Esophagus muscularis mucosa (tissue), 4 donors: ENCODE measurements around the gene ANKS3. TPM values are rescaled to one million over a fixed set of nuclear protein-coding genes. Genes with fewer than 3 reads are reported as not detected.
A peak's percentile ranks its signal among the peaks of the same experiment; 100 is the strongest.

Experiments used
- DNase-seq: peaks from one replicate; pipeline ENCODE4 v3.0.0-alpha.2; 2017; ENCODE audit errors: extremely low spot score
- H3K27ac ChIP-seq, 4 donors: fragments of 200-600 bp; sonication (generic); replicated peaks in 1 of 4; 1 replicate in 3 of 4; 2 replicates in 1 of 4; pipeline ENCODE4 v1.5.1; 2016 to 2019; ENCODE audit warnings: mild to moderate bottlenecking in 1 of 4
- H3K27me3 ChIP-seq, 4 donors: fragments of 200-600 bp; sonication (generic); one replicate each; pipeline versions ENCODE4 v1.5.1 to v1.6.0; 2016 to 2019
- H3K36me3 ChIP-seq, 4 donors: fragments of 200-600 bp; sonication (generic); one replicate each; pipeline ENCODE4 v1.5.1; 2016 to 2019
- H3K4me1 ChIP-seq, 4 donors: fragments of 200-600 bp; sonication (generic); one replicate each; pipeline ENCODE4 v1.5.1; 2016 to 2019
- H3K4me3 ChIP-seq, 4 donors: fragments of 200-600 bp; sonication (generic); 1 replicate in 2 of 4; 2 replicates in 2 of 4; pipeline ENCODE4 v1.5.1; 2016 to 2019; ENCODE audit warnings: mild to moderate bottlenecking in 4 of 4, moderate library complexity in 1 of 4
- H3K9me3 ChIP-seq, 4 donors: fragments of 200-600 bp; sonication (generic); 1 replicate in 3 of 4; 2 replicates in 1 of 4; pipeline ENCODE4 v1.5.1; 2016 to 2019
- CTCF ChIP-seq, 3 experiments: fragments of 200-600 bp in 2 of 3; fragments of 450-650 bp in 1 of 3; sonication (generic) in 2 of 3; IDR thresholded peaks; one replicate each; pipeline ENCODE4 v1.5.1; 2017 to 2019; ENCODE audit warnings: antibody characterized with exemption in 3 of 3, mild to moderate bottlenecking in 2 of 3, moderate library complexity in 1 of 3
- EP300 ChIP-seq: sonication (generic); formaldehyde crosslinking; IDR thresholded peaks from one replicate; pipeline ENCODE4 v1.6.1; 2017; ENCODE audit warnings: antibody characterized with exemption
- POLR2A ChIP-seq: fragments of 450-650 bp; IDR thresholded peaks from one replicate; pipeline ENCODE4 v1.6.1; 2017; ENCODE audit warnings: antibody characterized with exemption, moderate library complexity, mild to moderate bottlenecking, low read depth
- POLR2AphosphoS5 ChIP-seq, 2 donors: sonication (generic); formaldehyde crosslinking; IDR thresholded peaks; one replicate each; pipeline ENCODE4 v1.6.1; 2017; ENCODE audit warnings: antibody characterized with exemption in 2 of 2
- WGBS: methylation state at CpG from one replicate; pipeline ENCODE4 v1.1.5; 2018; 5-methylcytosine and 5-hydroxymethylcytosine counted together
- intact Hi-C: fragments of 100-400 bp; cut with DNase I; formaldehyde crosslinking; loops from one replicate; pipeline ENCODE4 v1.15.1; 2023
- total RNA-seq, 4 donors: library from RNA; depleted of rRNA; stranded (reverse); fragments of >200 nt; gene quantifications; one replicate each; pipeline versions ENCODE4 v1.1.0 to v1.2.1, GENCODE V29; 2016

The ANKS3 gene
- total RNA-seq, 4 donors from 2014 or later: 17.0 to 29.0 (median 24.7) TPM

GRCh38 chr16:4659363-4660353, 74.4 kb downstream of the ANKS3 start:
- peaks cover 13 to 83% (median 56%) of the 10 kb centered on the region in 4 donors for H3K36me3 ChIP-seq
- H3K27me3 ChIP-seq: no peaks in the 10 kb centered on the region
- H3K27ac ChIP-seq: peak overlapping the region in 2 of 4 donors; percentile 10 to 44
- intact Hi-C loops: no loop called here
- TF ChIP-seq POLR2AphosphoS5 (IDR thresholded peaks at IDR 0.05) (no peak), EP300 (no peak), POLR2A (no peak), CTCF (IDR thresholded peaks at IDR 0.05) (no peak)
- no peak for DNase-seq
- H3K4me3 ChIP-seq: no peak overlapping the region
- WGBS: 91% methylated on average over 24 of the region's 29 CpGs
- no peaks in the 10 kb centered on the region for H3K9me3 ChIP-seq
- peaks cover 15 to 35% (median 29%) of the 10 kb centered on the region in 4 donors for H3K4me1 ChIP-seq

- Histone ChIP-seq H3K36me3 (peaks cover 25 to 94% (median 77%) of the 10 kb centered on the region in 4 donors), H3K4me1 (peaks cover 7 to 25% (median 19%) of the 10 kb centered on the region in 4 donors), H3K27ac (no peak overlapping the region), H3K9me3 (no peaks in the 10 kb centered on the region), H3K4me3 (no peak overlapping the region), H3K27me3 (no peaks in the 10 kb centered on the region)
- intact Hi-C loops: no loop called here
- no peak for TF ChIP-seq CTCF (IDR thresholded peaks at IDR 0.05)
- TF ChIP-seq POLR2A: no peak
- TF ChIP-seq POLR2AphosphoS5 (IDR thresholded peaks at IDR 0.05): no peak
- TF ChIP-seq EP300: no peak
- 90% methylated on average over 18 of the region's 25 CpGs for WGBS
- DNase-seq: no peak
Observed at GRCh38 chr16:4656695-4657686, 77.1 kb downstream of the ANKS3 start.

- Histone ChIP-seq H3K27ac (no peak overlapping the region), H3K4me3 (no peak overlapping the region), H3K36me3 (peaks cover 33 to 95% (median 85%) of the 10 kb centered on the region in 4 donors), H3K27me3 (no peaks in the 10 kb centered on the region), H3K4me1 (peaks cover 7 to 21% (median 16%) of the 10 kb centered on the region in 4 donors), H3K9me3 (no peaks in the 10 kb centered on the region)
- intact Hi-C loops: no loop called here
- no peak for DNase-seq
- TF ChIP-seq CTCF (IDR thresholded peaks at IDR 0.05): no peak
- TF ChIP-seq EP300: no peak
- TF ChIP-seq POLR2AphosphoS5 (IDR thresholded peaks at IDR 0.05): no peak
- TF ChIP-seq POLR2A: no peak
- 92% methylated on average over 12 of the region's 12 CpGs for WGBS
Observed at GRCh38 chr16:4656221-4656620, 77.8 kb downstream of the ANKS3 start.

- H3K27me3 ChIP-seq: no peaks in the 10 kb centered on the region
- DNase-seq: no peak
- H3K27ac ChIP-seq: no peak overlapping the region
- peaks cover 35 to 100% (median 89%) of the 10 kb centered on the region in 4 donors for H3K36me3 ChIP-seq
- no peak for TF ChIP-seq POLR2AphosphoS5 (IDR thresholded peaks at IDR 0.05)
- TF ChIP-seq POLR2A: no peak
- no peak for TF ChIP-seq CTCF (IDR thresholded peaks at IDR 0.05)
- no peak for TF ChIP-seq EP300
- no peak overlapping the region for H3K4me3 ChIP-seq
- H3K9me3 ChIP-seq: no peaks in the 10 kb centered on the region
- intact Hi-C loops: no loop called here
- WGBS: 100% methylated on average over 3 of the region's 6 CpGs
- peaks cover 7 to 18% (median 14%) of the 10 kb centered on the region in 4 donors for H3K4me1 ChIP-seq
Observed at GRCh38 chr16:4655801-4656200, 78.3 kb downstream of the ANKS3 start.
